PC-9 (cell line): ENCODE data around the gene OSMR.

Source experiments
- CTCF ChIP-seq: fragments of 200-600 bp; sonication (generic); conservative IDR thresholded peaks from 2 replicates; pipeline ENCODE4 v1.6.1; 2017; ENCODE audit warnings: mixed run types, antibody characterized with exemption, mild to moderate bottlenecking, moderate library complexity
- EZH2 ChIP-seq: fragments of 200-600 bp; sonication (generic); IDR thresholded peaks from 2 replicates; pipeline ENCODE4 v1.8.0; 2017; ENCODE audit warnings: antibody characterized with exemption, low read depth

GRCh38 chr5:38961691-38962090 is 115.9 kb downstream of the OSMR start:
- TF ChIP-seq EZH2 (no peak), CTCF (no peak)
